Putamen (tissue), 1 donor: ENCODE data around the gene BACE2.

ENCODE experiments used
- DNase-seq: peaks from one replicate; pipeline ENCODE4 v3.0.0-alpha.2; 2016; ENCODE audit warnings: low spot score

BACE2 gene

GRCh38 chr21:41167348-41168342 lies at the start of gene BACE2:
Gene BACE2, plus strand, starts transcription at chr21:41168160. Its CDS starts 104 bp downstream, at chr21:41168264.
- DNase-seq = peak; percentile 53

GRCh38 chr21:41119901-41120300 lies 48.1 kb upstream of the BACE2 start:
- DNase-seq = no peak

GRCh38 chr21:41120997-41121396 lies 47.0 kb upstream of the BACE2 start:
- DNase-seq = no peak

- peak; percentile 53 for DNase-seq
Observed at GRCh38 chr21:41121785-41122415, 46.1 kb upstream of the BACE2 start.

- DNase-seq = no peak
Observed at GRCh38 chr21:41124641-41125201, 43.2 kb upstream of the BACE2 start.

- DNase-seq = no peak
Observed at GRCh38 chr21:41128981-41129380, 39.0 kb upstream of the BACE2 start.

- DNase-seq = no peak
Observed at GRCh38 chr21:41130883-41131282, 37.1 kb upstream of the BACE2 start.

GRCh38 chr21:41133874-41134522 lies 34.0 kb upstream of the BACE2 start:
- no peak for DNase-seq

- no peak for DNase-seq
Observed at GRCh38 chr21:41135746-41136145, 32.2 kb upstream of the BACE2 start.

GRCh38 chr21:41136286-41136685 lies 31.7 kb upstream of the BACE2 start:
- no peak for DNase-seq

- no peak for DNase-seq
Observed at GRCh38 chr21:41137401-41137800, 30.6 kb upstream of the BACE2 start.

GRCh38 chr21:41137889-41138288 lies 30.1 kb upstream of the BACE2 start:
- DNase-seq = no peak

- no peak for DNase-seq
Observed at GRCh38 chr21:41138711-41139110, 29.2 kb upstream of the BACE2 start.

GRCh38 chr21:41139275-41139674 lies 28.7 kb upstream of the BACE2 start:
- no peak for DNase-seq

GRCh38 chr21:41139951-41140350 lies 28.0 kb upstream of the BACE2 start:
- no peak for DNase-seq

GRCh38 chr21:41141031-41141457 lies 26.9 kb upstream of the BACE2 start:
- DNase-seq = no peak

GRCh38 chr21:41142051-41142795 lies 25.7 kb upstream of the BACE2 start:
- DNase-seq = no peak

- no peak for DNase-seq
Observed at GRCh38 chr21:41143596-41144325, 24.2 kb upstream of the BACE2 start.

GRCh38 chr21:41147096-41147978 lies 20.6 kb upstream of the BACE2 start:
- DNase-seq = no peak

GRCh38 chr21:41147979-41148355 lies 20.0 kb upstream of the BACE2 start:
- DNase-seq = no peak
